K562 (cell line): ENCODE results near the gene PPP4C. TPM values are rescaled to one million over a fixed set of nuclear protein-coding genes. Genes with fewer than 3 reads are reported as not detected.

ENCODE experiments used
- BACH1 ChIP-seq: fragments of 200-800 bp; sonication (Bioruptor generic); IDR thresholded peaks from 2 replicates; pipeline ENCODE4 v1.6.1; 2016; ENCODE audit warnings: missing genetic modification characterization, missing compliant biosample characterization
- BRCA1 ChIP-seq, 2 experiments: fragments of 450-650 bp in 1 of 2; sonication (generic) in 1 of 2; formaldehyde crosslinking in 1 of 2; IDR thresholded peaks; 2 replicates each; pipeline versions ENCODE4 v1.5.0 to v1.6.1; 2017 to 2020; ENCODE audit warnings: mild to moderate bottlenecking in 1 of 2, missing genetic modification reagents in 1 of 2
- BRF2 ChIP-seq: IDR thresholded peaks from 3 replicates; pipeline ENCODE4 v1.6.1; 2011; ENCODE audit warnings: borderline replicate concordance, mild to moderate bottlenecking; ENCODE audit not compliant: insufficient read length, insufficient read depth
- EHMT2 ChIP-seq: fragments of 450-650 bp; IDR thresholded peaks from 2 replicates; pipeline ENCODE4 v1.6.1; 2018; ENCODE audit warnings: antibody characterized with exemption
- FOSL1 ChIP-seq: fragments of 200-800 bp; sonication (Bioruptor generic); conservative IDR thresholded peaks from 2 replicates; pipeline ENCODE4 v1.6.1; 2016; ENCODE audit warnings: missing genetic modification characterization, missing compliant biosample characterization
- GABPB1 ChIP-seq: sonication (generic); formaldehyde crosslinking; IDR thresholded peaks from 2 replicates; pipeline ENCODE4 v1.8.0; 2022; ENCODE audit warnings: mild to moderate bottlenecking, missing genetic modification reagents
- HDAC6 ChIP-seq: IDR thresholded peaks from 2 replicates; pipeline ENCODE4 v1.6.1; 2012; ENCODE audit warnings: low read depth, mild to moderate bottlenecking, control low read depth, inconsistent platforms, low read length, moderate library complexity
- HMGXB4 ChIP-seq: sonication (generic); formaldehyde crosslinking; IDR thresholded peaks from 2 replicates; pipeline ENCODE4 v1.8.1; 2023; ENCODE audit warnings: mild to moderate bottlenecking, missing genetic modification reagents
- HNRNPK ChIP-seq: fragments of 200-400 bp; formaldehyde crosslinking; IDR thresholded peaks from one replicate; pipeline ENCODE4 v1.6.1; 2018; ENCODE audit warnings: mild to moderate bottlenecking, low read depth, low read length; ENCODE audit not compliant: poor library complexity, severe bottlenecking
- HNRNPL ChIP-seq: fragments of 200-400 bp; formaldehyde crosslinking; IDR thresholded peaks from 2 replicates; pipeline ENCODE4 v1.6.1; 2017; ENCODE audit warnings: low read depth, mild to moderate bottlenecking, low read length
- ILF3 ChIP-seq: fragments of 450-650 bp; IDR thresholded peaks from 2 replicates; pipeline ENCODE4 v1.6.1; 2018; ENCODE audit warnings: antibody characterized with exemption, mild to moderate bottlenecking, moderate library complexity, borderline replicate concordance
- LCOR ChIP-seq: sonication (generic); formaldehyde crosslinking; IDR thresholded peaks from 2 replicates; pipeline ENCODE4 v1.8.0; 2022; ENCODE audit warnings: mild to moderate bottlenecking, missing genetic modification reagents
- MEF2A ChIP-seq: IDR thresholded peaks from 2 replicates; pipeline ENCODE4 v1.6.1; 2011; ENCODE audit warnings: low read depth, mild to moderate bottlenecking, low read length, moderate library complexity; ENCODE audit not compliant: control insufficient read depth
- PML ChIP-seq: IDR thresholded peaks from 2 replicates; pipeline ENCODE4 v1.6.1; 2012; ENCODE audit warnings: low read length, inconsistent platforms
- POLR2AphosphoS5 ChIP-seq: IDR thresholded peaks from 2 replicates; pipeline ENCODE4 v1.6.1; 2011; ENCODE audit warnings: mild to moderate bottlenecking, low read depth, low read length, moderate library complexity; ENCODE audit not compliant: control insufficient read depth, insufficient read depth
- POLR2H ChIP-seq: IDR thresholded peaks from 2 replicates; pipeline ENCODE4 v1.6.1; 2016; ENCODE audit warnings: missing genetic modification characterization, low read depth, mild to moderate bottlenecking, control low read depth, missing compliant biosample characterization, moderate library complexity
- PTRF ChIP-seq: fragments of 450-650 bp; IDR thresholded peaks from 2 replicates; pipeline ENCODE4 v1.6.1; 2016; ENCODE audit warnings: mild to moderate bottlenecking, missing genetic modification characterization, missing compliant biosample characterization
- RAD21 ChIP-seq, 2 experiments: fragments of 250-450 bp in 1 of 2; fragments of 450-650 bp in 1 of 2; sonication (Bioruptor Pico) in 1 of 2; formaldehyde crosslinking in 1 of 2; IDR thresholded peaks in 1 of 2; conservative IDR thresholded peaks in 1 of 2; 2 replicates each; pipeline versions ENCODE4 v1.4.0 to v1.8.0; 2020 to 2022; ENCODE audit warnings: mild to moderate bottlenecking in 2 of 2, moderate library complexity in 1 of 2
- SNAPC5 ChIP-seq: fragments of 250-450 bp; sonication (Bioruptor Pico); IDR thresholded peaks from 2 replicates; pipeline ENCODE4 v1.8.0; 2021; ENCODE audit warnings: moderate library complexity, mild to moderate bottlenecking, inconsistent platforms
- SNIP1 ChIP-seq: fragments of 450-650 bp; IDR thresholded peaks from 2 replicates; pipeline ENCODE4 v1.7.1; 2017; ENCODE audit warnings: low read depth, mild to moderate bottlenecking
- ZNF274 ChIP-seq: IDR thresholded peaks from 2 replicates; pipeline ENCODE4 v1.6.1; 2011; ENCODE audit warnings: low read depth, mild to moderate bottlenecking, low read length, moderate library complexity, borderline replicate concordance
- ZNF280B ChIP-seq: fragments of 250-450 bp; sonication (Bioruptor Pico); IDR thresholded peaks from 2 replicates; pipeline ENCODE4 v1.5.1; 2021; ENCODE audit warnings: mild to moderate bottlenecking
- ZNF354B ChIP-seq: fragments of 250-450 bp; sonication (Bioruptor Pico); IDR thresholded peaks from 2 replicates; pipeline ENCODE4 v1.4.0; 2020
- polyA plus RNA-seq, 8 experiments: library from polyadenylated mRNA; depleted of rRNA in 4 of 8; stranded (reverse) in 5 of 8; unstranded in 3 of 8; fragments of >200 nt; fragmentation: Nextera tagmentation in 2 of 8; fragmentation: Illumina TruSeq in 1 of 8; extraction: Ambion mirVana in 2 of 8; extraction: Trizol in 1 of 8; gene quantifications; 2 replicates each; pipeline versions ENCODE4 v1.2.1 to v1.2.3, GENCODE V29; 2011 to 2014; ENCODE audit warnings: inconsistent platforms in 1 of 8, missing spikeins in 1 of 8
- total RNA-seq, 7 experiments: library from RNA; depleted of rRNA in 6 of 7; stranded (reverse); fragments of >200 nt in 6 of 7; fragmentation: Illumina TruSeq in 2 of 7; extraction: Trizol in 2 of 7; gene quantifications; 2 replicates each; pipeline versions ENCODE4 v1.2.1 to v1.2.3, GENCODE V29; 2011 to 2021; ENCODE audit warnings: low replicate concordance in 1 of 7

PPP4C gene
- total and polyA plus RNA-seq, 9 of the 15 experiments (the other 6 are each of a cell fraction or from before 2014, with no cell fraction given): 3.5 to 183 (median 131) TPM

GRCh38 chr16:30065102-30065942 is 10.5 kb upstream of the PPP4C start, which contains the start of gene ALDOA (continued):
- no peak for TF ChIP-seq HMGXB4 (CRISPR knock-in tag)
- peak; percentile 94 for TF ChIP-seq POLR2AphosphoS5
- TF ChIP-seq GABPB1: peak; percentile 91
- TF ChIP-seq BRF2: no peak
- TF ChIP-seq LCOR (CRISPR knock-in tag): no peak
- peak; percentile 91 for TF ChIP-seq FOSL1 (tag)
- TF ChIP-seq EHMT2: no peak
- TF ChIP-seq MEF2A: no peak
- peak; percentile 95 for TF ChIP-seq POLR2H (tag)
- TF ChIP-seq HDAC6: no peak
- TF ChIP-seq RAD21 (CRISPR knock-in tag; conservative IDR thresholded peaks at IDR 0.05 in 1 of 2, IDR thresholded peaks at IDR 0.05 in 1 of 2): no peak
- peak; percentile 99 for TF ChIP-seq BACH1
- TF ChIP-seq BRCA1 (IDR thresholded peaks at IDR 0.05): no peak
- no peak for TF ChIP-seq BRCA1 (CRISPR knock-in tag; IDR thresholded peaks at IDR 0.05)
- TF ChIP-seq HNRNPL: peak; percentile 84; the same call in 1 of the 2 replicates
- TF ChIP-seq ILF3: no peak; the same call in 1 of the 2 replicates
- no peak for TF ChIP-seq PTRF (tag)
- TF ChIP-seq SNIP1: no peak
- peak; percentile 83 for TF ChIP-seq PML
- TF ChIP-seq ZNF274: no peak
- no peak for TF ChIP-seq ZNF354B (CRISPR knock-in tag)
- TF ChIP-seq SNAPC5 (CRISPR knock-in tag): no peak
- no peak for TF ChIP-seq HNRNPK
- TF ChIP-seq ZNF280B: no peak
